Body of pancreas (tissue), 4 donors: ENCODE measurements around the gene KLHL29. TPM values are rescaled to one million over a fixed set of nuclear protein-coding genes. Genes with fewer than 3 reads are reported as not detected.

Experiments used
- ATAC-seq: fragments of 150-250 bp; one replicate; pipeline ENCODE4 v1.9.1; 2016
- DNase-seq, 4 donors: peaks; one replicate each; pipeline ENCODE4 v3.0.0-alpha.2; 2019
- H3K27ac ChIP-seq, 4 donors: fragments of 200-600 bp; sonication (generic); 1 replicate in 3 of 4; 2 replicates in 1 of 4; pipeline versions ENCODE4 v1.5.1 to v1.6.1; 2016 to 2019; ENCODE audit warnings: mild to moderate bottlenecking in 1 of 4, mixed read lengths in 1 of 4, moderate library complexity in 1 of 4
- H3K27me3 ChIP-seq, 2 donors: fragments of 200-600 bp; sonication (generic); one replicate each; pipeline ENCODE4 v1.6.0; 2016; ENCODE audit warnings: mild to moderate bottlenecking in 1 of 2
- H3K36me3 ChIP-seq, 2 donors: fragments of 200-600 bp; sonication (generic); replicated peaks in 1 of 2; 2 replicates each; pipeline ENCODE4 v1.5.1; 2016; ENCODE audit warnings: low read depth in 2 of 2; ENCODE audit not compliant: insufficient read depth in 1 of 2
- H3K4me1 ChIP-seq: fragments of 200-600 bp; sonication (generic); one replicate; pipeline ENCODE4 v1.6.0; 2016
- H3K4me3 ChIP-seq, 2 donors: fragments of 200-600 bp; sonication (generic); 1 replicate in 1 of 2; 2 replicates in 1 of 2; pipeline ENCODE4 v1.5.1; 2016 to 2019
- H3K9me3 ChIP-seq, 3 donors: fragments of 200-600 bp; sonication (generic); 1 replicate in 2 of 3; 2 replicates in 1 of 3; pipeline ENCODE4 v1.5.1; 2016
- CTCF ChIP-seq, 7 experiments: fragments of 450-650 bp in 4 of 7; fragments of 200-600 bp in 3 of 7; sonication (generic) in 3 of 7; IDR thresholded peaks; one replicate each; pipeline ENCODE4 v1.5.1; 2016 to 2019; ENCODE audit warnings: antibody characterized with exemption in 7 of 7
- POLR2A ChIP-seq, 3 donors: fragments of 450-650 bp; IDR thresholded peaks; one replicate each; pipeline ENCODE4 v1.6.1; 2016; ENCODE audit warnings: antibody characterized with exemption in 3 of 3, mild to moderate bottlenecking in 2 of 3
- WGBS, 2 donors: methylation state at CpG; one replicate each; pipeline ENCODE4 v1.1.5; 2017; 5-methylcytosine and 5-hydroxymethylcytosine counted together
- intact Hi-C: fragments of 100-400 bp; cut with DNase I; formaldehyde crosslinking; loops from one replicate; pipeline ENCODE4 v1.15.1; 2023
- total RNA-seq, 2 donors: library from RNA; depleted of rRNA; stranded (reverse); fragments of >200 nt; gene quantifications; one replicate each; pipeline ENCODE4 v1.1.0, GENCODE V29; 2016

KLHL29 gene
- total RNA-seq, 2 donors from 2014 or later: 4.0 to 4.4 TPM

- TF ChIP-seq CTCF (IDR thresholded peaks at IDR 0.05) (no peak), POLR2A (IDR thresholded peaks at IDR 0.05) (no peak)
These were observed 8.7 kb downstream of the KLHL29 start for GRCh38 chr2:23393722-23394121.

DNA sequence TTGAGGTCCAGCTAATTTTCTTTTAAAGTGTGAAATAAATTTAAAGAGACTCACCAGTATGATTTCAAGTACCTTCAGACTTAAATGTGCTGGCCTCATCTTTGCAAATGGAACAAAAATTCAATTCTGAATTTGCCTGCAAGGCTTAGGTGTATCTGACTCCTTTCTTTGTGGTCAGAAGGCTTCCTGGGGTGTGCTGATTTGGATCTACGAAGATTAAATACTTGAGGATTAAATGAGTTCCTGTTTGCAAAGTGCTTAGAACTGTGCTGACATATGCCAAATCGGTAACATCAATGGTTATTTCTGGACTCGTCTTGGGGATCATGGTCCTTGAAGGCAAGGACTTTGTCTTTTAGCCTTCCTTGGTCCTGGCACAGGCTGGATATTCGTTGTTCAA, 9.7 kb downstream of the KLHL29 start:
- H3K36me3 ChIP-seq: no peaks in the 10 kb centered on the region
- no peaks in the 10 kb centered on the region for H3K4me1 ChIP-seq
- H3K4me3 ChIP-seq: no peak overlapping the region
- intact Hi-C loops: no loop called here
- ATAC-seq: no peak
- 41 to 67% methylated on average over 4 of the region's 4 CpGs for WGBS, 2 donors
- DNase-seq: no peak
- H3K9me3 ChIP-seq: no peaks in the 10 kb centered on the region
- TF ChIP-seq POLR2A (IDR thresholded peaks at IDR 0.05) (no peak), CTCF (IDR thresholded peaks at IDR 0.05) (no peak)
- H3K27me3 ChIP-seq: peaks cover 0 to 3% of the 10 kb centered on the region in 2 donors
- no peak overlapping the region for H3K27ac ChIP-seq

More at GRCh38 chr2:23393722-23394121, 8.7 kb downstream of the KLHL29 start:
- DNase-seq: no peak
- Histone ChIP-seq H3K9me3 (no peaks in the 10 kb centered on the region), H3K4me3 (no peak overlapping the region), H3K4me1 (no peaks in the 10 kb centered on the region), H3K27ac (no peak overlapping the region), H3K36me3 (no peaks in the 10 kb centered on the region), H3K27me3 (peaks cover 0 to 4% of the 10 kb centered on the region in 2 donors)
- intact Hi-C loops: no loop called here
- ATAC-seq: no peak
- 61 to 67% methylated on average over 8 of the region's 8 CpGs for WGBS, 2 donors

GRCh38 chr2:23397478-23397877, 12.5 kb downstream of the KLHL29 start:
- no peaks in the 10 kb centered on the region for H3K36me3 ChIP-seq
- WGBS, 2 donors: 63 to 65% methylated on average over 4 of the region's 4 CpGs
- H3K4me1 ChIP-seq: peaks cover 9% of the 10 kb centered on the region
- no peaks in the 10 kb centered on the region for H3K9me3 ChIP-seq
- intact Hi-C loops: no loop called here
- no peak overlapping the region for H3K27ac ChIP-seq
- H3K4me3 ChIP-seq: no peak overlapping the region
- ATAC-seq: no peak
- peaks cover 0 to 3% of the 10 kb centered on the region in 2 donors for H3K27me3 ChIP-seq
- no peak for DNase-seq
- no peak for TF ChIP-seq CTCF (IDR thresholded peaks at IDR 0.05)
- TF ChIP-seq POLR2A (IDR thresholded peaks at IDR 0.05): no peak

- intact Hi-C loops: no loop called here
- no peak for DNase-seq
- Histone ChIP-seq H3K9me3 (no peaks in the 10 kb centered on the region), H3K4me3 (no peak overlapping the region), H3K27me3 (no peaks in the 10 kb centered on the region), H3K36me3 (no peaks in the 10 kb centered on the region), H3K4me1 (peaks cover 10% of the 10 kb centered on the region), H3K27ac (no peak overlapping the region)
- no peak for ATAC-seq
- TF ChIP-seq POLR2A (IDR thresholded peaks at IDR 0.05) (no peak), CTCF (IDR thresholded peaks at IDR 0.05) (no peak)
- WGBS, 2 donors: 65 to 84% methylated on average over 6 to 10 of the region's 10 CpGs
These were observed 14.8 kb downstream of the KLHL29 start for GRCh38 chr2:23399674-23400261.

DNA sequence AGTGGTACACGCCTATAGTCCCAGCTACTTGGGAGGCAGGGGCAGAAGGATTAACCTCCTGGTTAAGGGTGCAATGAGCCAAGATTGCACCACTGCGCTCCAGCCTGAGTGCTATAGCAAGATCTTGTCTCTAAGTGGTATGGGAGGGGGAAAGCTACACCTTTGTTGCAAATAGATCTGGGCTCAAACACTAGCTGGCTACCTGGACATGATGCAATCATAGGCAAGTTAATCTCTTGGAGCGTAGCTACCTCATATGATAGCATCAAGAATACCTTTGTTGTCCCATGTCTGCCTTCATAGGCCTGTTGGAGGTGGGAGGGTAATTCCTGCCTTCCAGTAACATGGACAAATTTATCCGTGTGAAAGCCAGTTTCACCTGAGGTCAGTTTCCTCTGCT, 15.7 kb downstream of the KLHL29 start:
- H3K27ac ChIP-seq: no peak overlapping the region
- TF ChIP-seq POLR2A (IDR thresholded peaks at IDR 0.05) (no peak), CTCF (IDR thresholded peaks at IDR 0.05) (no peak)
- H3K36me3 ChIP-seq: no peaks in the 10 kb centered on the region
- intact Hi-C loops: no loop called here
- DNase-seq (no peak), ATAC-seq (no peak)
- H3K4me1 ChIP-seq: peaks cover 10% of the 10 kb centered on the region
- no peaks in the 10 kb centered on the region for H3K27me3 ChIP-seq
- H3K4me3 ChIP-seq: no peak overlapping the region
- WGBS, 2 donors: 91 to 93% methylated on average over 2 to 4 of the region's 4 CpGs
- H3K9me3 ChIP-seq: no peaks in the 10 kb centered on the region
